GM18507 (cell line): ENCODE results near the gene STPG4.

Source experiments
- DNase-seq: peaks from one replicate; pipeline ENCODE4 v3.0.0; 2011; ENCODE audit warnings: low read depth; ENCODE audit not compliant: insufficient read length; ENCODE audit errors: extremely low spot score
- FAIRE-seq: peaks from 2 replicates; lab custom pipeline; 2011; peaks lifted over from hg19 to GRCh38; lab: Jason Lieb, UNC

Gene STPG4

GRCh38 chr2:47095349-47096020 lies 59.6 kb downstream of the STPG4 start:
- DNase-seq: no peak
- no peak for FAIRE-seq

- no peak for FAIRE-seq
- DNase-seq: no peak
These were observed 60.5 kb downstream of the STPG4 start for GRCh38 chr2:47094511-47095142.

GRCh38 chr2:47093626-47094025 lies 61.5 kb downstream of the STPG4 start:
- DNase-seq: no peak
- no peak for FAIRE-seq

GRCh38 chr2:47092465-47092864 lies 62.6 kb downstream of the STPG4 start:
- no peak for FAIRE-seq
- DNase-seq: no peak

GRCh38 chr2:47091118-47091517 lies 64.0 kb downstream of the STPG4 start:
- DNase-seq (no peak), FAIRE-seq (no peak)

GRCh38 chr2:47089083-47089464 lies 66.0 kb downstream of the STPG4 start:
- DNase-seq: no peak
- FAIRE-seq: no peak

- no peak for FAIRE-seq
- no peak for DNase-seq
These were observed 66.6 kb downstream of the STPG4 start for GRCh38 chr2:47088371-47089082.

- no peak for FAIRE-seq
- DNase-seq: no peak
These were observed 68.1 kb downstream of the STPG4 start for GRCh38 chr2:47087051-47087450.

GRCh38 chr2:47086571-47086970 lies 68.5 kb downstream of the STPG4 start:
- FAIRE-seq (no peak), DNase-seq (no peak)

GRCh38 chr2:47086054-47086471 lies 69.0 kb downstream of the STPG4 start:
- no peak for DNase-seq
- no peak for FAIRE-seq

- FAIRE-seq (no peak), DNase-seq (no peak)
These were observed 71.0 kb downstream of the STPG4 start for GRCh38 chr2:47083886-47084687.

GRCh38 chr2:47083485-47083884 lies 71.6 kb downstream of the STPG4 start:
- no peak for FAIRE-seq
- DNase-seq: no peak

- DNase-seq (no peak), FAIRE-seq (no peak)
These were observed 72.1 kb downstream of the STPG4 start for GRCh38 chr2:47083005-47083404.

GRCh38 chr2:47080888-47081301 lies 74.2 kb downstream of the STPG4 start:
- no peak for FAIRE-seq
- DNase-seq: no peak

GRCh38 chr2:47079515-47080412 lies 75.3 kb downstream of the STPG4 start:
- no peak for DNase-seq
- FAIRE-seq: no peak

GRCh38 chr2:47078541-47079482 lies 76.3 kb downstream of the STPG4 start:
- no peak for DNase-seq
- no peak for FAIRE-seq

- DNase-seq (no peak), FAIRE-seq (no peak)
These were observed 77.5 kb downstream of the STPG4 start for GRCh38 chr2:47077442-47078117.
